GM21390 (cell line): Measurements from ENCODE around the gene CSTA.
A peak's percentile ranks its signal among the peaks of the same experiment; 100 is the strongest.

Experiments
- ATAC-seq: cut with Tn5 transposase; IDR thresholded peaks from one replicate; pipeline ENCODE4 v1.9.1; 2021; ENCODE audit not compliant: unreplicated experiment

The CSTA gene

DNA sequence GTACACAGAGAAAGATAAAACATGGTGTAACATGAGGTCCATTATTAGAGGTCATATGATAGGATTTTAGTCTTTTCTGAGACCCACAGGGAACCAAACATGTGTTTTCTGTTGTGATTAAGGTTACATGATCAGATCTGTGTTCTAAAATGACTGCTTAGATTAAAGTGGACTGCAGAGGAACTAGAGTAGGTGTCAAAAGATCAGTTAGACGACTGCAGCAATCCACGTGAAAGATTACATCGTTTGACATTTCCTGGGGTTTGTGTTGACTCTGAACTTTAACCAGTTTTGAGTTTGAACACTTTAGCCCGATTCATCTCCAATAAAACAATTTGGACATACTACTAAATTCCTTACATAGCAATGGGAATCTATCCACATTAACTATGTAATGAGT, 52.9 kb downstream of the CSTA start:
- ATAC-seq = no peak

- ATAC-seq = peak; percentile 43
Measured at GRCh38 chr3:122382888-122383666, 58.0 kb downstream of the CSTA start, which contains the start of gene MIX23. Gene MIX23, minus strand, starts transcription at chr3:122383231. Its CDS starts 7 bp downstream, at chr3:122383224.

DNA sequence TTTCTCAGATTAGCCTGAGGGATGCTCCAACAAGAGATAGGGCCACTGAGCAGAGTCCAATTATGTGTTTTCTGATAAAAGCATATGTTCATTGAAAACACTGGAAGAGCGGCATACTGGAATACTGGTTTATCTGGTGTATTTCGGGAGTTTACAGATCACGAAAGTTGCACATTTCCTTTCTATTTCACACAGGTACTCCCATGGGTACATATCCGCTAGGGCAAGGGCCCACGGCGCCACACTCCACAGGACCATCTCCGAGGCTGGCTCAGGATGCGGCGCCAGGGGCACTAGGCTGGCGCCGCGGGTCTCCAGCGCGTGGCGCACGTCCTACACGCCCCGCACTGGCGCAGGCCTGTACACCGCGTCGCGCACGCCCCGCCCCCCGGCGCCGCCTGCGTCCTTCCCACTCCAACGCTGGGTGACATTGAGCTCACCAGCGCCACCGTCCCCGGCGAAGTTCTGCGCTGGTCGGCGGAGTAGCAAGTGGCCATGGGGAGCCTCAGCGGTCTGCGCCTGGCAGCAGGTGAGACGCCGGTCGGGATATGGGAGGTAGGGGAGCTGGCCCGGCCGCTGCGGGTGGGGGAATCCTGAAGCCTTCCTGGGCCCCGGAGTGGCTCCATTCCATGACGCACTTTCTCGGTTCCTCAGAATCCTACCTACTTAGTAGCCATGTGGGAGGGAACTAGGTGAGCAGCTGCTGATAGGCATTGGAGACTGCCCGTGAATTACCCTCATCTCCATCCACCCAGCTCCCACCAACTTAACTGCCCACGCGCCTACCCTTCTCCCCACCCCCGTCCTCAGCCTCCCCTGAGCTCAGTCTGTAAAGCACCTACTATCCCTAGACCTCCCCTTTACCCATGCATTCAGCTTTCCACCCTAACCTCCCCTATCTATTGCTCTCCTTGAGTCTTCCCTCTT, 59.0 kb downstream of the CSTA start, which contains the start of gene FAM162A:
TSS of gene FAM162A (plus strand) at position 412 of the 927 bp plus-strand sequence. CDS start at position 496, 84 bp downstream.
- peak; percentile 91 for ATAC-seq

DNA sequence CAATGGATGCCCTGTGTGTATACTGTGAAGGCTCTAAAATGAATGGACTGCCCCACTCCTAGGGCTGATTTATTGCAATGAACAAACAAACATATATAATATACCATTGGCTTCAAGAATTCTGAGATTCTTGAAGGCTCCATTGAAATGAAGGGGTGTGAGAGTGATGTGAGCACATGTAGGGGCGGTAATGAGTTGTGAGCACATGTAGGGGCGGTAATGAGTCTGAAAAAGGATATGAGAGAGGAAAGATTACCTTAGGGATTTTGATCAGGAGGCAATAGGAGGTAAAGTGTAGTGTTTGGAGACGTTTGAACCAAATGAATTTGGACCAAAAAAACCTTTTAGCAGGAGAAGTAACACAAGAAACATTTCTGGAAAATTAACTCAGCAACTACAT, 62.7 kb downstream of the CSTA start:
- ATAC-seq = no peak

DNA sequence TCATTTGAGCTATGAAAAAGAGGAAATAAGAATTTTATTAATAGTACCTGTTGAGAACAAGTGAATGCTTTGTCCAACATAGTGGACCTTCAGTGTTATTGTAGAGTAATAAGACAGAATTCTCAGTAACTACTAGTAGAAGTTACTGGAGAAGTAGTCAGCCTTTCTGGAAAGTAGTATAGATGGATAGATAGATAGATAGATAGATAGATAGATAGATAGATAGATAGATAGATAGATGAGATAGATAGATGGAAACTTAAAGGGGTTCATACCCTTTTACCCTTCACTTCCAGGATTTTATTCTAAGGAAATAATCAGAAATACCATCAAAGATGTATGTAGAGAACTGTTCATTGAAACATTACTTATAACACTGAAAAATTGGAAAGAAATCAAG, 64.1 kb downstream of the CSTA start:
- ATAC-seq = no peak

DNA sequence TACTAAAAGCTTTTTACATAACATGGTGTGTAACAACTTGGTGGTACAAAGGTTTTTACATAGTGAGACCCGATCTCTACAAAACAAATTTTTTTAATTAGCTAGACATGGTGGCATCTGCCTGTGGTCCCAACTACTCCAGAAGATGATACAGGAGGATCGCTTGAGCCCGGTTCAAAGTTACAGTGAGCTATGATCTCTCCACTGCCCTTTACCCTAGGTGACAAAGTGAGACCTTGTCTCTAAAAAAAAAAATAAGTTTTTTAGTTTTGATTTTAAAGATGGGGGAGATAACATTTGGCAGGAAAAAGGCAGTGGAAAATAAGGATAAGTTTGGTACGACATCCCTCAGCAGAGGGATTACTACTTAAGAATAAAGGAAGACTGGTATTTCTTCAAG, 64.8 kb downstream of the CSTA start:
- no peak for ATAC-seq

DNA sequence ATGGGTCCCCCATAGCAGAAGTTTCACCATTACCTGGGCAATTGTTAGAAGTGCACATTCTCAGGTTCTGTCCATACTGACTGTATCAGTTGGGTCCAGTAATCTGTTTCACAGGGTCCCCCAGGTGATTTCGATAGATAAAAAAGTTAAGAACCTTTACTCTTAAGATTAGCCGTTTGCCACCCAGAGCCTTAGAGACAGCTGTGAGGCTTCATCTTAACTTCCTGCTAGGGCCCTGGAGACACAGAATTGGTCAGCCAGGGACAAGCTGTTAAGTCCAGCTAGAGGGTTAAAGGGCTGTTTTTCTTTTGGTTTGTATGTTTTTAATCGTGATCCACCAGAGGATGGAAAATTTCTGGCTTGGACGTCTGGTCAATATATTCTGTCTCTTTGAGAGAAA, 65.6 kb downstream of the CSTA start:
- no peak for ATAC-seq
